ENCODE results near the gene SNX10.

The SNX10 gene

DNA sequence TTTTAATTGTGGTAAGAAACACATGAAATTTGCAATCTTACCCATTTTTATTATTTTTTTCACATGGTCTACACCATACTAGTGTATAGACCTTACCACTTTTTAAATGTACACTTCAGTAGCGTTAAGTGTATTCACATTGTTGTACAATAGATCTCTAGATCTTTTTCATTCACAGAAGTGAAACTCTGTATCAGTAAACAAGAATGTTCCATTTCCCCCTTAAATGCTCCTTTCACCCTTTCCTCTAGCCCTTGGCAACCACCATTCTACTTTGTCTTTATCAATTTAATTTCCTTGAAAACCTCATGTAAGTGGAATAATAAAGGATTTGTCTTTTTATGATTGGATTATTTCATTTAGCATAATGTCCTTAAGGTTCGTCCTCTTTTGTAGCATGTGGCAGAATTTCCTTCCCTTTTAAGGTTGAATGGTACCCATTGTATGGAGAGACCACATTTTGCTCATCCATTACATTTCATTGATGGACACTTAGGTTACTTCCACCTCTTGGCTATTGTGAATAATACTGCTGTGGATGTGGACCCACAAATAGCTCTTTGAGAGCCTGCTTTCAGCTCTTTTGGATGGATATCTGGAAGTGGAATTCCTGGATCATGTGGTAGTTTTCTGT is 45.7 kb downstream of the SNX10 start:
- no peak for DNase-seq (ENCODE audit: low read depth)

DNA sequence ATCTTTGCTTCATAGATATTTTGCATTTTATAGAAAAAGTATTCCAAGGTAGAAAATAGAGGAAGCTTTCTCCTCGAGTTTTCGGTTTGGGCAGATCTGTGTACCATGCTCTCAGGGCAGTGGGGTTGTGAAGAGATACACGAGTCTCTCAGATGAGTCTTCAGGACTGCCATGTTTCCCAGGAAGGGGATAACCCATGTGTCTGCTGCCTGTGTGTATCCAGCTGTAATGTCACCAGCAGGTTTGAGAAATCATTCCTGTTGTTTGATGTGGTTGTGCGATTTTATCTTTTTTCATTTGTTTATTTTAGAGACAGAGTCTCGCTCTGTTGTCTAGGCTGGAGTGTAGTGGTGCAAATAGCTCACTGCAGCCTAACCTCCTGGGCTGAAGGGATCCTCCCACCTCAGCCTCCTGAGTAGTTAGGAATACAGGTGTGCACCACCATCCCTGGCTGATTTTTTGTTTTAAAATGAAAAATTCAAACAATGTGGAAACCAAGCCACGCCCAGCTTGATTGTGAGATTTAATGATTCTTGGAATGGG is 48.9 kb downstream of the SNX10 start:
- no peak for DNase-seq (ENCODE audit: low read depth)

DNA sequence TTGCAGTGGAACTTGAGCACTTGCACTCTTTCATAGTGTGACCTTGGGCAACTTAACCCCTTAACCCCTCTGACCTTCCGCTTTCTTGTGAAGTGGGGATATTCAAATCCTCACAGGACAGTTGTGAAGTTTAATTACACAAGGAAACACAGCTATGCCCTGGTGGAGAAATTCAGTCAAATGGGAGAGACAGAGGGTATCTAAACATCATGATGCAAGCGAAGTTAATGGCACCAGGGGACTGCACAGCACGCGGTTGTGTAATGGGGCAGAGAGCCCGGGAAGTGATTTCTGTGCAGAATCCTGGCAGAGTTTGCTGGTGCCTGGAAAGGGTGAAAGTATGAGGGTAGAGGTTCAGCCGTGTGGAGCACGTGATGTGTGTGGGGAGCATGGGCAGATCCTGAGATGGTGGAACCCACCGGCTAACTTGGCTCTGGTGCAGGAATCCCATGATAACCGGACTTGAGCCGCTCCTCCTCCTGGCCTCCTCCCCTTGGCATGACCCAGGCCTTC is 51.7 kb downstream of the SNX10 start:
- DNase-seq (ENCODE audit: low read depth) = no peak

DNA sequence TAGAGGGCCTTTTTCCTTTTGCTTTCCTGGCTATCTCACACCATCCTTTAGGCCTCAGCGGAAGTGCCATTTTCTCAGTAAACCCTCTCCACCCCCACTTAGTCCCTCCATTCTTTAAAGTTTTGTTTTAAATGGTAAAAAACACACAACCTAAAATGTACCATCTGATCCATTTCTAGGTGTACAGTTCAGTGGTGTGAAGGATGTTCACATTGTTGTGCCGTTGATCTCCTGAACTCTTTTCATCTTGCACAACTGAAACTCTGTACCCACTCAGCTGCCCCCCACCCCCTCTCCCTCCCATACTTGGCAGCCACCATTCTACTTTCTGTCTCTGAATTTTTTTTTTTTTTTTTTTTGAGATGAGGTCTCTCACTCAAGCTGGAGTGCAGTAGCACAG is 52.2 kb downstream of the SNX10 start:
- DNase-seq (ENCODE audit: low read depth) = no peak

DNA sequence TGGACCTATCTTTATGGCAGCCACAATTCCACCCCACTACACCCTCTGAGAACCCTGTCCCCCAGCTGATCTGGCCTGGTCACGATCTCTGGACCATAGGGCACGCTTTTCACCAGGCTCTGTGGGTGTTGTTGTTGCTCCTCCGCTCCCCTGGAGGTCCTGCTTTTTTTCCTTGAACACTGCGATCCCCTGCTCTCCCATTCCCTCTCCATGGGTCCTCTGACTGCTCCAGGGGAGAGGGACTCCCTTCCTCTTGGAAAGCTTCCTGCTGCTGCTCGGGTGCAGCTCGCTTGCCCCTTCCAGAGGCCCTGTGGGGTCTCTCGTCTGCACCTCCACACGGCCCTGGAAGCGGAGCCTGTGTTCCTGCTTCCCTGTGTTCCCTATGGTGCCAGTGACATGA is 53.5 kb downstream of the SNX10 start:
- no peak for DNase-seq (ENCODE audit: low read depth)

DNA sequence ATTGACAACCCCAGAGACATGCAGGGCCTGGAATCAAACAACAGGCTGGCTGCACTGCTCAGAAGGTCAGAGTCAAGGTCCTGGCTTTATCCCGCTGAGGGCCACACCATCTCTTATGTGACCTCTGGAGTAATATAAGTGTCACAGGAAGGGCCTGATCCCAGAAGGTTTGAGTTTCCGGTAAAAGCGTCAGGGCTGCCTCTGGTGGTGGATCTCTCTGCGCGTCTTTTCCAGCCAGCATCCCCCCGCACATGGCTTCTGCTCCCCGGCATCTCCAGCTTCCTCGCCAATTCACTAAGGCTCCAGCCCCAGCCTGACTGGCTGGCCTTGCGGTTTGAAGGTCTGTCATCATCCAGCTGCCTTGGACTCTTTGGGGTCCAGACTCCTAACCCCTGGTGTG is 54.2 kb downstream of the SNX10 start:
- DNase-seq (ENCODE audit: low read depth) = no peak

DNA sequence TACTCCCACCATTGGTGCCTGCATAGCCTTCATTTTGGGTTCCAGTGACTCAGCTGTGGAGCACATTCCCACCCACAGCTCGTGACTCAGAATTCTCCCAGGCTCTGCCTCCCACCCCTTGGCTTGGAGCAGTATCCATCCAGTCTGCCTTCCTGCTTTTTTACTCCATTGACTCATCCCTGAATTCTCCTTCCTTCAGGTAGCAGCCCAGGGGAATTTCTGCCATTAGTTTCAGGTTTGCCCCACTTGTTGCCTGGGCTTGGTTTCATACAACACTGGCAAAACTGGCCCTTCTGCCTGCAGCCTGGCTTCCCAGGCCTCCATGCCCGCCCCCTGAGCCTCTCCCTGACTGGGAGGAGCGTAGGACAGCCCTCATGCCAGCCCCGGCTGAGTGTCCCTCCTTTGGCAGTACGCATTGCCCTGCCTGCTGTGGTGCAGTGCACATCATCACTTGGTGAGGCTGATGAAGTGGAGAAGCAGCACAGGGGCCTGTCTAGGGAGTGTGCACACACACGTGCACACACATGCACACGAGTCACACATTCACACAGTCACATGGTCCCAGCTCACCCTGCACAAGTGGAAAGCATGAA is 55.0 kb downstream of the SNX10 start:
- DNase-seq (ENCODE audit: low read depth) = no peak

DNA sequence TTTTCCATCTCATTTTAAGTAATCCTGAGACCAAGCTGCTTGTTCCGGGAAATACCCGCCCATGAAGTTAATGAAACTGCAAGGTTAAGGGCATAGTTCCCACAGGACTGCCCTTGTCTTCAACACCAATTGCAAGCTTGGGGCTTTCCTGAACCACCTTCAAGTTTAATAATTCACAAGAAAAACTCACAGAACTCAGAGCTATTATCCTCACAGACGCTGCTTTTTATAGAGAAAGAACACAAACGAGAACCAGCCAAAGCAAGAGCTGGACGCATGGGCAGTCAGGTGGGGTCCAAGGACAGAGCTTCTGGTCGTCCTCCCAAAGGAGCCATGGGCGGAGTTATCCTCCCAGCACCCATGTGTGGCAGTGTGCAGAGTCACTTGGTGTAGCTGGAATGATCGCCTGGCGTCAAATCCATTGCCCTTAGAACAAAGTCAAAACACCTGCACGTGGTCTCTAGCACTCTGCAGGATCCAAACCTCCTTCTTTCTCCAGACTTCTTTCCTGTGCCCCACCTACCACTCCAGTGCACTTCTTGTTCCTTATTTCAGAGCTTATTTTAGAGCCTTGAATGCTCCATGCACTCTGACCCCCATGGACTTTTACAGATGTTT is 56.7 kb downstream of the SNX10 start:
- no peak for DNase-seq (ENCODE audit: low read depth)

DNA sequence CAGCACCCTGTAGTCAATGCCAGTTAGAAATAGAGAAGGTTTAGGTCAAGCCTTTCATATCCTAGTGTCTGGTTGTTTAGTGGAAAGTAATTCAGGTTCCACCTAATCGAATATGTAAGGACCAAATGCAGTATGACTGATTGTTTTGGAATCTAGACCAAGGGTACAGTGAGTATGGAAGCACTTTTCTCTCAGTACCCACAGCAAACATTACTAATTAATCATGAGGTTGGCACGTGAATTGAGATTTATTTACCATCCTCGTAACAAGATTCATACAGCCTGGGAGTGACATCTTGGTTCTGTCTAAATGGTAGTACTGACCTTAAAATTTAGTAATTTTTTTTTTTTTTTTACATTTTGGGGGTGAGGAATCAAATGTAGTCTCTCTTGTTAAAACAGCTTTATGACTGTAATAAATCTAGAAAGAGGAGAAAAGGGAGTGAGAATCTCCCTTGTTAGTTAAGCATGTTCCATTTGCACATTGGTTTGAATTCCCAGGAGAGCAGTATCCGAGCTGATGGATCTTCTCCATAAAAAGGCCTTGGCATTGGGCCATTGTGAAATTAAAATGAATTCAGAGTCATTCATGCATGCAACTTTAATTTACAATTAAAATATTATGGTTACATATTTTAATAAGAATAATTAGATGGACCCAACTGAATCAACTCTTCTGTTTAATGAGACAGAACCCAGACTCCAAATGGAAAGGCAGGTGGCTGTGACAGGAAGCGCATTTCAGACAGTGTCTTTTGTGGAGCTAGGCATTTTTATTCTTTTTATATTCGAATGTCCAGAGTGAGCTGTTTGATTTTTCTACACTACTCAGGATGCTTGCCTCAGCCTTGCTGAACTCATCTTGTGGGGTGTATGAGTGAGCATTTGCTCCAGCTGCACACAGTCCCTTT is 57.6 kb downstream of the SNX10 start:
- no peak for DNase-seq (ENCODE audit: low read depth)

DNA sequence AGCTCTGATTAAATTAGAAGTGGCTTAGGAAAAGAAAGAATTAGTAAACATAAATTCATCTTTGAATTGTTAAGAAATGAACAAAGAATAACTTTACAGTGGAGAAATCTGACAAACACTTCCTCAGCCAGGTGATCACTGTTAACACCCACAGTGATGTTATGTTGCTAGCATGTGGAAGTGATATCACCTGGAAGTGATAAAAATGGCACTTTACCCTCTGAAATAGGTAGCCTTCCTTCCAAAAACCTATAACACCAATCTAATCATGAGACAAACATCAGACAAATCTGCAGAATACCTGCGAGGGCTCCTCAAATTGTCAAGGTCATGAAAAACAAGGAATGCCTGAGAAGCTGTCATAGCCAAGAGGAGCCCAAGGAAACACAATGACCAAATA is 59.5 kb downstream of the SNX10 start:
- DNase-seq (ENCODE audit: low read depth) = no peak

DNA sequence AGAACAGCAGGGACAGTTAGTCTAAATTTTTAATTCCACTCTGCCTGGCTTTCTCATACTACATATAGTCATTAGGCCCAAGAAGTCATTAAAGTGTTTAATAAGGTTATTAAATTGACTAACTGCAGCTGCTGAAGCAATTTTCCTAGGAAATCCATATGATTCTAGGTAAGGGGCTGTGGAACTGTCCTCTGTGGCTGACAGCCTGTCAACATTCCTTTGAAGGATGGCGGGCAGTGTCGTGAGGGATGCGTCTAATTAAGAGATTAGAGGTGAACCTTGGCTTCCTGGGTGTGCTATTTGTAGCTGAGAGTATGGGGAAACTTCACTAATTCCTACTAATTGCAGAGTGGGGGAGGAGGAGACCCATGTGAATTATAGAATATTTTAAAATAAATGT is 64.6 kb downstream of the SNX10 start:
- DNase-seq (ENCODE audit: low read depth) = no peak

DNA sequence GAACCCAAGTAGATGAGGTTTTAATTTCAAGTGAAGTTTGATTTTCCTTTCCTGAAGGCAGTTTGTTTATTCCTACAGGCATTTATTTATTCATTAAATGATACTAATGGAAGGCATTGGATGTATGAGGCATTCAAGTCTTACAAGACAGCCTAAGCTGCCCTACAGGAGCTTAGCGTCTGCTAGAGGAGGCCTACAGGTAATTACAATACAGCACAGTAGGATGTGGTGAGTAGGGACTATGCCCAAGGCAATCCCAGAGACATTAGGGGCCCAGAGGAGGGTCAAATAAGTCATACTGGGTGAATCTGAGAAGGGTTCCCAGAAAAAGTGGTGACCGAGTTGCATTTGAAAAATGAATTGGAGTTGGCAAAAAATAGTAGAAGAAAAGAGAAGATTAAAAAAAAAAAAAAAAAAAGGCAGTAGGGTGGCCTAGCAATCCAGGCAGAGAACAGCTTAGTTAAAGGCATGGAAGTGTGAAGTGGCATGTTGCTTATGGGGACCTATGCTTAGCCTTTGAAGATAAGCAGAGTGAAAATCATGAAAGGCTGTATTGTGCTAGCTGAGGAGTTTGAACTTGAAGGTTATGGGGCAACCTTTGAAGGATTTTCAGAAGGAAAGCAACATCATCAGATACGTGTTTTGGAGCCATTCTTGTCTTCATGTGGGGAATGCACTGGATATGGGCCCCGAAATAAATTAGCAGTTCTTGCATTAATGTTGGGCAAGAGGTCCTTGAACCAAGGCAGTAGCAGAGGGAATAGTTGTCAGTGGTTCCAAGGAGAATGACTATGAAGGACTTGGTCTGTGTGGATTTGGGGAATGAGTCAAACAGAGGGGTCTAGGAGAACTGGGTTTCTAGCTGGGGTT is 65.5 kb downstream of the SNX10 start:
- no peak for DNase-seq (ENCODE audit: low read depth)

DNA sequence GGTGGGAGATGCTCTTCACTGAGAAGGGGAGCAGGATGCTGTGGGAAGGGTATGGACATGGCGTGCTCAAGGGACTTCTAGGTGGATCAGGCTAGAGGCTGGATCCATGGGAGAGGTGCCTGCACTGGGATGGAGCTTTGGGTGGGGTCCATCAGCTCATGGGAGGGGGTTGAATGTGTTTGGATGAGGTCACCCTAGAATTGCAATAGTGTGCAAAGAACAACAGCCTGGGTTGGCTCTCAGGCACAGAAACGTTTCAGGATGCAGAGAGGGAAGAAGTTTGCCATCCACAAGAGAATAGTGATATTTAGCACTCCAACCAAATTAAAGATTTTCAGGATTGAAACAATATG is 66.1 kb downstream of the SNX10 start:
- no peak for DNase-seq (ENCODE audit: low read depth)

DNA sequence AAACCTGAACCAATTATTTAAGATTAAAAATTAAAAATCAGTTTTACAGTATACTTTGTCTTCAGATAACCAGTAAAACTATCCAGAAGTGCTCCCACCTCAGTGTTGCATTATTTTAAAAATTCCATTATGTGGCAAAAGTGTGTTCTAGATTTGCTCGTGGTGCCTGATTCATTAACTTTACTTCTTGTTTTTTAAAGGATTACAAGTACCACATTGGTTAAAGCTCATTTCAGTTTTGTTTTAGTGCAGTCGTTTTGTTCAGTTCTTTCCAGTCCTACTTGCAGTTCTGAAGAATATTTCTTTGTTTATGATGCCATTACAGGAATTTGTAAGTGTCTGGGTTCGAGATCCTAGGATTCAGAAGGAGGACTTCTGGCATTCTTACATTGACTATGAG is 69.0 kb downstream of the SNX10 start:
- no peak for DNase-seq (ENCODE audit: low read depth)

DNA sequence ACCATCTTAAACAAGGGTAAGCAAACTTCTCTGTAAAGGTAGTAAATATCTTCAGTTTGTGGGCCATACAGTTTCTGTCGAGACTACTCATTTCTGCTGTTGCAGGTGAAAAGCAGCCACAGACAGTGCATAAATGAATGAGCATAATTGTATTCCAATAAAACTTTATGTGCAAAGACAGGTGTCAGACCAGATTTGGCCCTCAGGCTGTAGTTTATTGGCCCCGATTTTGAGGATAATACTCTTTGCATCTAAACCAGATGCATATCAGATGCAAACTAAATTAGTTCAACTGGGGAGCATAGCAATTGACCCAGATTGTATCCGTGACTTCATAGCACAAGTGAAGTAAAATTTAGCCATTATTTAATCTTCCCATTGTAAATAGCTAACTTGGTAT is 70.0 kb downstream of the SNX10 start:
- no peak for DNase-seq (ENCODE audit: low read depth)

DNA sequence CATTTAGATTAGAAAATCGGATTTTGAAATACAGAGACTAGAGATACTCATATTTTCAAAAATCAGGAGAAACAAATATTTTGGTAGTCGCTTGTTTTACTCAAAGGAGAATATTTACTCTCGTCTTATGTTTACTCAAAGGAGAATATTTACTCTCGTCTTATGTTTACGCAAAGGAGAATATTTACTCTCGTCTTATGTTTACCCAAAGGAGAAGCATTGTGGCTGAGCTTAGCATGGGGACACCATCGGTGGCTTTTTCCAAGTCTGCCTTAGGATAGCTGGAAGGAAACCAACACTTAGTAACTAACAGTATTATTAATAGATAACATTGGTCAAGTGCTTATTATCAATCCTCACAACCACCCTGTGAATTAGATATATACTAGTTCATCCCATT is 71.8 kb downstream of the SNX10 start:
- DNase-seq (ENCODE audit: low read depth) = no peak

DNA sequence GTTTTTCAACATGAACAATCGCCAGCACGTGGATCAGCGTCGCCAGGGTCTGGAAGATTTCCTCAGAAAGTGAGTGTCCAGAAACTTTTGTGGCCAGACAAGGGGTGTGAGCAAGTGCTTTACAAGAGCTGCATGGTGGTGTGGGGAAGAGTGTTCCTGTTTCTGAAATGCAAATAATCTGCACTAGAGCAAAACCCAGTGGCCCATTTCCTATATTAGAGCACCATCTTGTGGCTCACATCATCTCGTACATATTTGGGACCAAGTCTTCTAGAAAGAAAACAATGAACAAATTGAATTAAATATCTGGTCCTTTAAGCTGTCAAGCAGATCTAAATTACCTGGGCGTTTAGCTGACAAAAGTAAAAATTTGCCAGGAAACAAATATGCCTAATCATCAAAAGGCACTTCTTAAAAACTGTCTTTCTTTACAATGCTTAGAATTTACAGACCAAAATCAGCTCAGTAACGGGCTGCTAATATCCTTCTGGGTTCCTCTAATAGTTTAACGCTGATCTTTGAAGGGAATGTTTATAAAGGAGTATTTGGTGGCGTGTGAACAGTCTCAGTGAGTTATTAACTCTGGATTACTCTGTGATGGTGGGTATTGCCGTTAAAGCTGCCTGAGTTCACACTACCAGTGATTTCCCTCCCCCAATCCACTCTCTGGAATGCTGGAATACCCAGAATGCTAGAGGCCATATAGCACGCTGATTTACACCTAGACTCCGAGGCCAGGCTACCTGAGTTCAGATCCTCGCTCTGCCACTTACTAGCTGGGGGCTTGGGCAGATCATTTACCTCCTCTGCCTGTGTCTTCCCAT is 73.6 kb downstream of the SNX10 start:
- peak; percentile 47 for DNase-seq (ENCODE audit: low read depth)

DNA sequence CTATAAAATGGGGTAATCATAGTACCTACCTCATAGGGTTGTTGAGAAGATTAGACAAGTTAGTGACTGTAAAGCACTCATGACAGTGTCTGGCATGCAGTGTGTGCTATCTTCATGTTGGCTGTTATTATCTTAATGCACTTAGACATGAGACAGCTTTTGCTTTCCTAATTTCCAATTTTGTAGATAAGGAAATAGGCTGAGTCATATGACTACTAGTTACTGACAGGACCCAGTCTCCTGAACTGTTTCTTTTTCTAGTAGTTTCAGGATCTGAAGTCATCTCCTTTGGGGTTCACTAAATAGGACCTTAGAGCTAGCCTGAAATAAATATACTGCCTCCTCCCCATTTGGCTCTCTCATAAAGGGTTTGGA is 74.2 kb downstream of the SNX10 start:
- no peak for DNase-seq (ENCODE audit: low read depth)

DNA sequence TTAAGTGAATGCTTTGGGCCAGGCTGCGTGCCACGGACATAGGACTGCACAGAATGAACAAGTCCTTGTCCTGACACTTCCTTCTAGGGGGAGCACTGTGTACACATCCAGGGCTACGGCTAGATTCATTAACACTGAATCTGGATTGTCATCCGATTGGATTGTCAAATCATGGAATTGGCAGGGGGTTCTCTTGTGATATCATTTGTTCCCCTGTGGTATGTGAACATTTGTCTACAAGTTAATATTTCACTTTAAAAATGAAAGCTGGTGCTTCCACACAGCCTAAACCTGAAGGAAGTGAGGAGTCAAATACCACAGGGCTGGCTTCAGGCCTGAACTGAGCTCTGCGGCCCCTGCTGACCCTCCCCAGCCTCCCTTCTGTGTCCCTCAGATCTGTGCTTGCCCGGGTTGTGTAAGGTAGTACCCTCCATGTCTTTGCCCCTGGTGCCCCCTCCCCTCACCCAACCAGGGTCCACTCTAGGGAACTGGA is 75.6 kb downstream of the SNX10 start:
- DNase-seq (ENCODE audit: low read depth) = no peak

DNA sequence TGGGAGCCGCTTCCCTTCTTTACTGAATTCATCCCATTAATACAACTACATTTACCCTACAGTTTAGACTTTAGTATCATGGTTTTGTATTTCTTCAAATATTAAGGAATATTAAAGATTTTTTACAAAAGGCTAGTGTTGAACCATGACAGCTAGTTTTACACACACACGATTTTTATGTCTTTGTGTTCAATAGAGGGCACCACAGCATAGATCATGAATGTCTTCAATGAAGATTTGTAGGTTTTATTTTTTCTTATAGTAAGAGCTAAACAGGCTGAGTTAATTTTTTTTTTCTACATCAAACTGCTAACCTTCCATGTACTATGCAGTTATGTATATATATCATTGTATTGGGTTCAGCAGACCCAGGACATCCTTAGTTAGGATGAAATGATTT is 76.9 kb downstream of the SNX10 start:
- no peak for DNase-seq (ENCODE audit: low read depth)
